Pons (tissue), 1 donor: ENCODE measurements around the gene HOTAIR.

ENCODE experiments used
- DNase-seq: peaks from one replicate; pipeline ENCODE4 v3.0.0-alpha.2; 2016; ENCODE audit warnings: low spot score

HOTAIR gene

DNA sequence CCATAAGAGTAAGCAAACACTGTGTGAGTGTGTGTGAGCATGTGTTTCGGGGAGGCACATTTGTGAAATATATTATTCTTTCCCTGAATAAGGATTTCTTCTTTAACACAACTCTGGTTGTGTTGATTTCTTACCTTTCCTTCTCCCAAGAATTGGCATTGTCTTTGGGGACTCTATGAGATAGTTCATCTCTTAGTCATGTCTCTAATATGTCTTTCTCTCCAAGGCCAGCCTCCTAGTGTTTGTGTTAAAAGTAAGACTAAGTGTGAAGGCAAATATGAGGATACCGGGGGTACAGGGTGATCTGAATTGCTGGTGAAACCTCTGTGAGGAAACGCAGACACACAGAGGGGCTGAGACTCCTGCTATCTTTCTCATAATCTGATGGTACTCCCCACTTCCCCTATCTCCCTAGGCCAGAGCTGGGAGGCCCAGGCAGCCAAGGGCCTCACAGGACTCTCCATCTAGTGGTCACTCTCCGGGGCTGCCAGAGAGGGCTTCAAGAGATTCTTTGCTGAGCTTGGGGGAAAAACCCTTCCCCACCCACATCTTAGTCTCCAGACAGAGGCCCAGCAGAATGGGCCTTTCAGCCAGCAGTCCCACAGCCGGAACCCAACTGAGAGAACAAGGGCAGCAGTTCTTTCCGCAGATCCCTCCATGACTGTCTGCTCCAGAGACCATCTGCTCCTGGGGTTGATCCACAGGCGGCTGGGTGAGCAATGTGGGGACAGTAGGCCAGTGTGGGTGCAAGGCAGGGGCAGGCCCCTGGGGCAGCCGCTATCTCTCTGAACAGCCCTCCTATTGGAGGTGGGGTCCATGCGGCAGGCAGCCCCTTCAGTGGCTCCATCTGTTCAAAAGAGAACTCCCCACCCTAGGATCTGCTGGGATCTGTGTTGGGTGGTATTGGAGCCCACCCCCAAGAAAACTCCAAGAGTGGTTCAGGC lies 25.8 kb downstream of the HOTAIR start:
- no peak for DNase-seq

DNA sequence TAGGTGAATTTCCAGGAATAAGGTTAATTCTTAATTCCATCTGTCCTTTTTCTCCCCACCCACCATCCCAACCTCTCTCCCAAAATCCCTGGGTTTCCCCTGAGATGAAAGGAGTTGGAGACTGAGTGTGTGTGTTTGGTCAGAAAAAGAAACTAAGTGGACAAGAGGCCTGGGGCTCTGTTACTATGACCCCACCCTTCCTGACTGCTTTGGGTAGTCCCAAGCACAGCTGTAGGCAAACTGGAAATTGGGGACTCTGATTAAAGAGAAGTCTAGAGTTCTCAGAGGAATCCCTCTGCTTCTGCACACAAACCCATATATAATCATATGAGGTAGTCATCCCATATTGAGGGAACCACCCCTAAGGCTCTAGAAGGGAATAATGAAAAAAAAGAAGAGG lies 27.0 kb downstream of the HOTAIR start:
- no peak for DNase-seq

DNA sequence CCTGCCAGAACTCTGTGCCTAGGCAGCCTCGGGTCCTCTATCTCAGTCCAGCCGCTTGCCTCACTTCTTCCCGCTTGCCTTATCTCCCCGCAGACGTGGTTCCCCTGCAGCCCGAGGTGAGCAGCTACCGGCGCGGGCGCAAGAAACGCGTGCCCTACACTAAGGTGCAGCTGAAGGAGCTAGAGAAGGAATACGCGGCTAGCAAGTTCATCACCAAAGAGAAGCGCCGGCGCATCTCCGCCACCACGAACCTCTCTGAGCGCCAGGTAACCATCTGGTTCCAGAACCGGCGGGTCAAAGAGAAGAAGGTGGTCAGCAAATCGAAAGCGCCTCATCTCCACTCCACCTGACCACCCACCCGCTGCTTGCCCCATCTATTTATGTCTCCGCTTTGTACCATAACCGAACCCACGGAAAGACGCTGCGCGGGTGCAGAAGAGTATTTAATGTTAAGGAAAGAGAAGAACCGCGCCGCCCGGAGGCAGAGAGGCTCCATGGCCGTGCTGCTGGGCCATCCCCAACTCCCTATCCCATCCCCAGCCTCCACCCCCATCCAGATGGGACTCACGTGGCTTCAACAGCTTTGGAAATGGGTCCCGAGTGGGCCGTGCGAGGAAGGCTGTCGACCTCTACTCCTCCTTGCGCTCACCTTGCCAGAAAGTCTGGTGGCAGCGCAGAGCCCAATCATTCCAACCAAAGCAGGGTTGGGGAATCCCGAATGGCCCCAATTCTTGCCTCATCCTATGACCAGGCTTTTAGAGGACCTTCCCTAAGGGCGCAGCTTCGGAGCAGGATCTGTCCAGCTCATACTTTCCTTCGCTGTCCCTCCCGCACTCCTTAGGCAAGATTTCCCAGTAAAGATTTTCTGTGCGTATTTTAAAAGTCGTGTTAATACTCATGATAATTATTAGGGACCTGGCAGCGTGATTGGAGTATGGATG lies 29.6 kb downstream of the HOTAIR start:
- no peak for DNase-seq

DNA sequence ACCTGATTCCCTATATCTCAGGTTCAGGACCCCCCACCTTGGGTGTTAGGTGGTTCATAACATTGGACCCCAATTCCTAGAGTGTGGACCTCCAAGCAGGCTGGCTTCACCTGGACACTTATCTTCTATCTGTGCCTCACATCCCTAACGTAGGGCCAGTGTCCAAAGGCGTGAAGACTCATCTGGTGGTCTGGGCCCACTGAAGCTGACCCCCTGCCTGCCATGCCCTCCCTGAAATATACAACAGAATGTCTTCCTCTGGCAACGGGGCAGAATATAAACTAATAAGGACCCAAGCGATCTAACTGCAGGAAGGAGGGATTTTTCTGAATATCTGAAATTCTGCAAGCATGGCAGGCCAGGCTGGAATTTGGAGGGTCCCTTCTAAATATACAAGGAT lies 30.5 kb downstream of the HOTAIR start:
- no peak for DNase-seq

DNA sequence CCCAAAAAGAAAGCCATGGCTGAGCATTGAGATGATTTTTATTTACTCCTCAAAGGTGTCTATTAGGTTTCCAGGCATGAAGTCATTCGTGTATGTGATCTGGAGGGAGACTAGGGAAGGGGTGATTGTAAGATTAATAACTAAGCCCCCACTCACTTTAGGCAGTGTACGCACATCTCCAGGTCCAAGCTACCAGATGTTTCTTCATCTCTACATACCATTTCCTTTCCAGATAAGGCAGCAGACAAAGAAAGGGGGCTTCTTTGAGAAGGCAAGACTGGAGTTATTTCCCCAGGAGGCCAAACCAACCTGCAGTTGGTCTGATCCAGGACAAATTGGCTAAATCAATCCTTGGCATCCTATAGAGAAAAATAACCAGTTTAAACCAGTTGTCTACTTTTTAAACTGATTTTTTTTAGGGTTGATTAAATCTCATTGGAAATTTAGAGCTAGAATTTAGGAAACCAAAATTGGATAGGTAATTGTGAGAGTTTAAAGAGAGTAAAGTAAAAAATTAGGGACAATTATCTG lies 32.2 kb downstream of the HOTAIR start:
- no peak for DNase-seq

DNA sequence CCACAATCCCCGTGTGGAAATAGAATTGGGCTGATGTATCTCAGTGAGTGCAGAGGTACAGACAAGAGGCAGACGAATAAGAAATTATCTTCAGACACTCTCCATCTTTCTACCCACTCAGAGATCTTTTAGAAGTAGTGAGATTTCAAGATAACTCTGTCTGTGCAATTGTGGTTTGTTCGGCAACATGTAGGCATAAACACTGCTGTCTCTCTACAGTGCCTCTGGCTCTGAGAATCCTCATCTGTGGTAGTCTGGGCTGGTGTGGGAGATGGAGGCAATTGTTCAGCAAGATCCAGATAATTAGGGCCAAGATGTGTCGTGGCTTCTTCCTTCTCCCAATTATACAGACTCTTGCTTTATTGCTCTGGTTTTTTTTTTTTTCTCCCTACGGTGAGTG lies 33.0 kb downstream of the HOTAIR start:
- no peak for DNase-seq

DNA sequence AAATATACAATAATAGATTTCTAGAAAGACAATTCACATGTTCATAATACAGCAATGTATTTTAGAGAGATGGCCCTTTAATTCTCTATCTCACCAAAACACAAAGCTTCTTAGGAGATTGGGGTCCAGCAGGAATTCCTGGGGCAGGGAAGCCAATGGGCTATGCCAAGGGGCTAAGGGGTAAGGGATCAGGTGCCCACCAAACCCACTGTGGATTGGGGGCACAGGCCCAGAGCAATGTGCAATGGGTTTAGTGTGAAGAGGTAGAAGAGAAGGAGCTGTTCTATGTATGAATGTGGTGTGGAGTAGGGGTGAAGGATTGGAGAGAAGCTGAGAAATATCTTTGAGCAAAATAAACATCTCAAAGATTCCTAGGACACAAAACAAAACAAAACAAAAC lies 33.6 kb downstream of the HOTAIR start:
- no peak for DNase-seq

DNA sequence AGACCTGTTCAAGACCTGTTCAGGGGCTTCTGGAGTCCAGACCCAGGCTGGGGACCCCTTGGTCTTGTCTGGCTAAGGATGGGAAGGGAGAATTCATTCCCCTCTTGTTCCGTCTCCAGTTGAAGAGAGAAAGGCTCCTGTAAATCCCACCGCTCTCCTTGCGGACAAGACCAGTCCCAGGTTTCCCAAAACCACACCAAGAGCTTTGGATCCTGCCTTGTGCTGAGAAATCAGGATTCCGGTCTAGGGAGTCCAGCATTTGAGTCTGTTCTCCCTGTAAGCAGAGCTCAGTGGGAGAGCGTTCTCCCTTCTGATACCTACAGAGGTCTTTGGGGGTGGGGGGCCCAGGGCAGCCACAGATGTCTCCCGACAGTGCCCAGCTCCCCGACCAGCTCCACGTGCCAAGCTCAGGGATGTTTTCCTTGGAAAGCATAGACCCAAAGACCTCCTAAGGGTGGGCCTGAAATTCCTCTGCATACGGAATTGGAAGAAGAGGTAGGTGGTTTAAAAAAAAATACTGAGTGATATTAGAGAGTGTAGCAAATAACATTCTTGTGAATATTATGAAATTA lies 34.2 kb downstream of the HOTAIR start:
- DNase-seq = no peak

DNA sequence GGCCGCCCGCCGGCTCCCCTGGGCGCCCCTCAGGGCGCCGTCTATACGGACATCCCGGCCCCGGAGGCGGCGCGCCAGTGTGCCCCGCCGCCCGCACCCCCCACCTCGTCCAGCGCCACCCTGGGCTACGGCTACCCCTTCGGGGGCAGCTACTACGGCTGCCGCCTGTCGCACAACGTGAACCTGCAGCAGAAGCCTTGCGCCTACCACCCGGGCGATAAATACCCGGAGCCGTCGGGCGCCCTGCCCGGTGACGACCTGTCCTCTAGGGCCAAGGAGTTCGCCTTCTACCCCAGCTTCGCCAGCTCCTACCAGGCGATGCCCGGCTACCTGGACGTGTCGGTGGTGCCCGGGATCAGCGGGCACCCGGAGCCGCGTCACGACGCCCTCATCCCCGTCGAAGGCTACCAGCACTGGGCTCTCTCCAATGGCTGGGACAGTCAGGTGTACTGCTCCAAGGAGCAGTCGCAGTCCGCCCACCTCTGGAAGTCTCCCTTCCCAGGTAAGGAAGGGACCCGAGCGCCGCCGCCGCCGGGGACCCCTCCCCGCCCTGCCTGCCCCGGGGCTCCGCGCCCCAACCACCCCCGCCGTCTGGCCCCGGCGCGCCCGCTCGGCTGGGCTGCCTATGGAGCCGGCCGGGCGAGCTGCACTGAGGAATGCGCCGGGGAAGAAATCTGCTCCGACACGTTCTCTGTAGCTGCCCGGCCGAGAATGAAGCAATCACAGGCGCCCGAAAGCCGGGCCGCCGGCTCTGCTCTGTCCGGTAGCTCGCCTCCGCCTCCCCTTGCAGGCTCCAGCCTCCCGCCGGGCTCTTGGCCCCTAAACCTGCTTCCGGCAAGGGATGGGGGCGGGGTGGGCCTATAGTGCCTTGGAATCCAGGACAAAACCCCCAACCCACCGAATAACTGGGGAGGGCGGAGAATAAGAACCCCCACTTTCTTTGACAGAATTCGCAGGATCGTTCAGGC lies 35.3 kb downstream of the HOTAIR start:
- no peak for DNase-seq

DNA sequence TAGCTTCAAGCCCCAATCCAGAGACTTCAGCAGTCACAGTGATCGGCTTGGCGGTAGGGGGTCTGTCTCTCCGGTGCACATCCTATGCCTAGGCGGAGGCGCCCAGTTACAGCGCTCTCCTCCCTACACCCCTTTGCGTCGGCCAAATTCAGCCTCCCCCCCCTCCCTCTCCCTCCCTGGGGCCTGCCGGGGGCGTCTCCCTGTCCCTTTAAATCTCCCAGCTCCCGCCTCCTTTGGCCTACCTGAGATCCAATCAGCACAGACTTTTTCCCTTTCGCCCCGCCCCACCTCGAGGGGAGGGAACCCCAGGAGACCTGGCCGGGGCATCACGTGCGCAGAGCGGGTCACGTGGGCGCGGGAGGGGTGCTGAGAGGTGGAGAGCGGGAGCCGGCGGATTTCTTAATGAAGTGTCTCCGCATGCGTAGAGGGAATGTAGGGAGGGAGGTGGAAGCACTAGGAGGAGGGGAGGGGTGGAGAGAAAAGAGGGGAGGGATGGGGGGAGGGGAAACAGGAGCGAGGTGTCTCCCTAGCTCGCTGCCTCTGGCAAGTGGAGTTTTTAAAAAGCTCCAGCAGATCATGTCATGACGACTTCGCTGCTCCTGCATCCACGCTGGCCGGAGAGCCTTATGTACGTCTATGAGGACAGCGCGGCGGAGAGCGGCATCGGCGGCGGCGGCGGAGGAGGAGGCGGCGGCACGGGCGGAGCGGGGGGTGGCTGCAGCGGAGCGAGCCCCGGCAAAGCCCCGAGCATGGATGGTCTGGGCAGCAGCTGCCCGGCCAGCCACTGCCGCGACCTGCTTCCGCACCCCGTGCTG lies 36.2 kb downstream of the HOTAIR start, which contains the start of gene HOXC13:
TSS of gene HOXC13 (plus strand) at position 506 of the 815 bp plus-strand sequence. CDS start at position 582, 76 bp downstream.
- DNase-seq = no peak

DNA sequence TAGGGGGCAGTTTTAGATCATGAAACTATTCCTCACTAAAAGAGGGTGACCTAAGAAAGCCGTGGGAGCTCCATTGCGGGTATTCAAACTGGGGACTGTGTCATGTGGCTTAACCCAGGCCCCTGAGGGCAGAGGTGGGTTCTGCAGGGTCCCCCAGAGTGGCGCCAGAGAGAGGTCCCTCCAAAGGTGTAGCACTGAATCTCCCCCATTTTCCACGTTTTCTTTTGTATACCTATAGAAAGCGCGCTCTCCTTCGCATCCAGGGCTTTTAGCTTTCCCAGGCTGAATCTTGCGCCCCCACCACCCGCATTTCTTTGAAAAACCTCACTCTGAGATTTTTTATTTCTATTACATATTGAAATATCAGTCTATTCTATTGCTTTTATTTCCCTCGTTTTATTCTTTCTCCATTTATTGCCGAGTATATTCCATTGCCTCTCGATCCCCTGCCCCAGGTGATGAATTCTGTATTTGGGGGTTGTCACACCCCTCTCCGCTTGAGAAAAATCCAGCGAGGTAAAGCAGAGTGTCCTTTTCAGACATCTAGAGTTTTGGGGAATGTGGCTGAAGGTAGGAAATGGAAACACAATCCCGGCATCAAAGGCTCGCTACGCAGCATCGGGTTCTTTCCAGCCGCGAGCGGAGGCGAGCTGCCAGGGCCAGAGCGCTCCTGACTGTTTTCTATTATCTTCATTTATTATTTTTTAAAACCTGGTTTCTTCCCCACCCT lies 37.0 kb downstream of the HOTAIR start:
- DNase-seq = no peak

DNA sequence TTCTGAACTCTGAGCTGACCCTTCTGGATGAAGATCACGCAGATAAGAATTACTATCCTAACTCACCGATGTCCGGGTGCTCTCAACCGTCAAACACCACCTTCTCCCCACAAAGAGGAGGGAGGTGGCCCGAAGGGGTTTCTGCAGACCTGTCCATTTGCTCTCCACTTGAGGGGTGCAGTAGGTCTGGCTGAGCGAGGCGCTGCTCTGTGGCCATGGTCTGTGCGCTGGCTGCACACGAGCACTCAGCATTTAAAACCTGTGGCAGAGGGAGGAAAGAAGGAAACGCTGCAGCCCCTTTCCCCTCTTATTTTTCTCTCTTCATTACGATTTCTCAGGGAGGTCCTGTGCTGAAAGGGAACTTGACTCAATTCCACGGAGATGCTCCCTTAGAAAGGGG lies 37.7 kb downstream of the HOTAIR start:
- DNase-seq = no peak

DNA sequence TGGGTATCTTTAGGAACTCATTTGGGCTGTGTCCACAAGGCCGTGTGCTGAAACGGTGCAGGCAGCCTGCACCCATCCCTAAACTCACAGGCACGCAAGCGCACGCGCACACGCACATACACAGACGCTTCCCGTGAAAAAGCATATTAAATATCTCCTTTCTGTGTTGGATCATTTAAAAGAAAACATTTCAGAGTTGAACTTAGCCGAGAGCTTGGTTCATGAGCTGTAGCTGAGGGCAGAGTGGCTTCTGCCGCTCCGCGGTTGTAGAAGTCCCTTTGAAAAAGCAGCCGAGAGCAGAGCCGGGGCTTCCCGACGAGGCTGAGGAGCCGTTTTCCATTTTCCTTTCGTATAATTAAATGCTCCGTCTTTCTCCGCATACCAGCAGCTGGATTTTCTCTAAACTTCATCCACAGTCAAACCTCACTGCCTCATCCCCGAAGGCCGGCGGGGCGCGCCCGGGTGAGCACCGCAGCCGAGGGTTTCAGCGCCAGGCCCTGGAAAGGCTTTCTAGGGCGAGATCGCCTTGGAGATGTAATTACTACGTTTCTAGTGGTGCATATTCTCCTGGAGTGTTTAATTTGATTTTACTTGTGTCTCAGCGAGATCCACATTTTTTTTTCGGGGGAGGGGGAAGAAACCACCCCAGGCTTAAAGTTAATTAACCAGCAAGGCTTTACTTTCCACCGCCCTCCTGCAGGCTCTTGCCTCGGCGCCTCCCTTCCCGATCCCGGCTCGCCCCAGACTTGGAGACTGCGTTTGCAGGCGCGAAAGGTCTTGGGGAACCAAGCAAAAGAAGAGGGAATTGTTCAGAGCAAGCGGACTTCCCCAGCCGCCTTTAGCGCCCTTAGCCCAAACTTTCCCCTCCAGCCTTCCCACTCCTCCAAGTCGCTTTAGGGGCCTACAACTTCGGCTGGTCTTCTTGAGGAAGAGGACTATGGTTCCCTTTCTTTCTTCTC lies 39.1 kb downstream of the HOTAIR start:
- DNase-seq = no peak

DNA sequence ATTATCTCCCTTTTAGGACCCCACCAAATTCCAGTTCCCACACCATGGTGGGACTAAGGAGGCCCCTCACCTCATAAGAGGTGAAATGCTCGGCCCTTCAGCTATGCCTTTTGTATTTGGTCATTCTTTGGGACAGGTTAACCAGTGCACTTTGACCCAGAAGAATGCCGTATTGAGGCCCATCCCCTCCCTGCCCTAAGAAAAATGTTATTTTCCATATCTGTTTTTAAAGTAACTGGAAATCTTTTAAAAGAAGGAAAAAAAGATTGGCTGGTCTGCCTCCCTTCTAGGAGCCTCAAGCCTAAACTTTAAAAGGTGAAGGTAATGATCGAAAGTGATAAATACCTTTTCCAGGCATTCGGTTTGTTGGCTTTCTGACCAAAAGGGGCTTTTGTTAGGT lies 41.8 kb downstream of the HOTAIR start:
- DNase-seq = no peak

DNA sequence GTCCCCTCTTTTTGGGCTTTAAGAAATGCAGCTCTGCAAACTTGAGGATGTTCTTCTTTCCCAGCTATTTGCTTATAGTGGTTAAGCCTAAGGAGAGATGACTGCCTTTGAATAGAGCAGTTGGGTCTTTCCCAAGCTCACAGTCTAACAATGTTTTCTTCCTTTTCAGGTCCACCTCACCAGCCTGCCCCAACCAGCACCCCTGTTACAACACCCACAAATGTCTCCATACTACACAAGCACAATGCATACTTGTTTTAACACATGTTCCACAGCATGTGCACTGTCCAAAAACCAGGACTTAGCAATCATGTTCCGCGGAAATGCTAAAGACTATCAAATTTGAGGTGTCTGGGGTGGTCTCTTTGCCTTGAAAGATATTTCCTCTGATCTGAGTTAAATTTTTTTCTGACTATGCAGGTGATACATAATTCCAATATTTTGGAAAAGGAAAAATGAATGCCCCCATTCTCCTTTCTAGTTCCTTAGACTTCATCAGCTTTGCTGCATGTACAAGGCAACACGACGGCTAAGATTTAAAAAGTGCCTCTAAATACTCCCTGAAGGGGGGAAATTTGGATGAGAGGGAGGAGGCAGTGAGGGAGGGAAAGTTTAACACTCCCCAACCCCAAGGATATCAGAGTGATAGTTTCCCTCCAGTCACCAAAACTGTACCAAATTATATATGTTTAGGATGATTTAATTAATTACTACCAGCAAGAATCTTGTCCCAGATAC lies 42.7 kb downstream of the HOTAIR start:
- no peak for DNase-seq

DNA sequence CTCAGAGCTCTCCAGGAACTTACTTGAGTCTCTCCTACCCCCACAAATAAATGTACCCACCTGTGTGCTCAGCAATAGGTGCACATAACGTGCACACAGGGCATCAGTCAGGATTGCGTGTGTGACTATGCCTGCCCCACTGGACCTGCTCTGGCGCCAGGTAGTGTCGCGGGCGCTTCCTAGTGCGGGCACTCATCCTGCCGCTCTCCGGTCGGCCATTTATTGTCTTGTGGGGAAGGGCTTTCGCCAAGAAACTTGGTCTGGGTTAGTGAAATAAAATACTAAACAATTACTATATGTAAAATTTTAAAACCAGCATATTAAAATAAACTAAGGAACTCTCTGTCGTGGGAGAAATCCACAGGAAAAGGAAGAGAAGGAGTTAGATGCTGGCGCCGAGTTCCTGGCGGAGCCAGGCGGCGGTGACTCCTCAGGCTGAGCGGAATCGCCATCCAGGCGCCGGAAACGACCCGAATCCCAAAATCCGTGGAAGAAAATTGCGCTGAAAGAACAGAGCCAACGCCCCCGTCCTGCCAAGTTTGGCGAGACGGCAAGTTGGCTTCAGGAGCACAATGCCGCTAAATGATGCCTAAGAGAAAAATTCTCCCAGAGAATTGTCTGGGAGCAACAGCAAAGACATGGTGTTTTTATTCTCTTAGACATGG lies 44.0 kb downstream of the HOTAIR start:
- DNase-seq = no peak

DNA sequence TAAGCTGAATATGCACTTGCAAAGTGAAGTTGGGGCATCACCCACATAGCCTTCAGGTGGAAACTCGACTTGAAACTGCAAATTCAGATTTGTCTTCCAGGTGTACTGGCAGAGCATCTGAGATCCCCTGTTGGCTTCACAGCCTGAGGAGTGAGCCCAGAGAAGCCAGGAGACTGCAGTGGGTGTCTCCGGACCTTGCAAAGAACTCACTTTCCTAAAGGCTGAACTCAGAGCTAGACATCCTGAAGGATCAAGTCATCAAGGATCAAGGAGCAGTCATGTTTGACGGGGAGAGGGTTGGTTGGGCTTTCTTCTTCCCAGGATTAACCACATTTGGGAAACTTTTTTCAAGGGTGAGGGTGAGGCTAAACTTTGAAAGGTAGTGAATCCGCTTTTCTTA lies 45.2 kb downstream of the HOTAIR start:
- no peak for DNase-seq
